Esophagus muscularis mucosa (tissue), 4 donors: ENCODE results near the gene ACOT12. TPM values are rescaled to one million over a fixed set of nuclear protein-coding genes. Genes with fewer than 3 reads are reported as not detected.
"Not testable (repeated sequence)": the region's sequence is repeated elsewhere in the genome, so short reads cannot be mapped to it uniquely, and the experiment has no call there.

Experiments
- DNase-seq: peaks from one replicate; pipeline ENCODE4 v3.0.0-alpha.2; 2017; ENCODE audit errors: extremely low spot score
- H3K27ac ChIP-seq, 4 donors: fragments of 200-600 bp; sonication (generic); replicated peaks in 1 of 4; 1 replicate in 3 of 4; 2 replicates in 1 of 4; pipeline ENCODE4 v1.5.1; 2016 to 2019; ENCODE audit warnings: mild to moderate bottlenecking in 1 of 4
- H3K27me3 ChIP-seq, 4 donors: fragments of 200-600 bp; sonication (generic); one replicate each; pipeline versions ENCODE4 v1.5.1 to v1.6.0; 2016 to 2019
- H3K36me3 ChIP-seq, 4 donors: fragments of 200-600 bp; sonication (generic); one replicate each; pipeline ENCODE4 v1.5.1; 2016 to 2019
- H3K4me1 ChIP-seq, 4 donors: fragments of 200-600 bp; sonication (generic); one replicate each; pipeline ENCODE4 v1.5.1; 2016 to 2019
- H3K4me3 ChIP-seq, 4 donors: fragments of 200-600 bp; sonication (generic); 1 replicate in 2 of 4; 2 replicates in 2 of 4; pipeline ENCODE4 v1.5.1; 2016 to 2019; ENCODE audit warnings: mild to moderate bottlenecking in 4 of 4, moderate library complexity in 1 of 4
- H3K9me3 ChIP-seq, 4 donors: fragments of 200-600 bp; sonication (generic); 1 replicate in 3 of 4; 2 replicates in 1 of 4; pipeline ENCODE4 v1.5.1; 2016 to 2019
- CTCF ChIP-seq, 3 experiments: fragments of 200-600 bp in 2 of 3; fragments of 450-650 bp in 1 of 3; sonication (generic) in 2 of 3; IDR thresholded peaks; one replicate each; pipeline ENCODE4 v1.5.1; 2017 to 2019; ENCODE audit warnings: antibody characterized with exemption in 3 of 3, mild to moderate bottlenecking in 2 of 3, moderate library complexity in 1 of 3
- EP300 ChIP-seq: sonication (generic); formaldehyde crosslinking; IDR thresholded peaks from one replicate; pipeline ENCODE4 v1.6.1; 2017; ENCODE audit warnings: antibody characterized with exemption
- POLR2A ChIP-seq: fragments of 450-650 bp; IDR thresholded peaks from one replicate; pipeline ENCODE4 v1.6.1; 2017; ENCODE audit warnings: antibody characterized with exemption, moderate library complexity, mild to moderate bottlenecking, low read depth
- POLR2AphosphoS5 ChIP-seq, 2 donors: sonication (generic); formaldehyde crosslinking; IDR thresholded peaks; one replicate each; pipeline ENCODE4 v1.6.1; 2017; ENCODE audit warnings: antibody characterized with exemption in 2 of 2
- WGBS: methylation state at CpG from one replicate; pipeline ENCODE4 v1.1.5; 2018; 5-methylcytosine and 5-hydroxymethylcytosine counted together
- intact Hi-C: fragments of 100-400 bp; cut with DNase I; formaldehyde crosslinking; loops from one replicate; pipeline ENCODE4 v1.15.1; 2023
- total RNA-seq, 4 donors: library from RNA; depleted of rRNA; stranded (reverse); fragments of >200 nt; gene quantifications; one replicate each; pipeline versions ENCODE4 v1.1.0 to v1.2.1, GENCODE V29; 2016

ACOT12 gene
- total RNA-seq, 4 donors from 2014 or later = not detected

- TF ChIP-seq POLR2A (no peak), EP300 (no peak), POLR2AphosphoS5 (IDR thresholded peaks at IDR 0.05) (no peak), CTCF (IDR thresholded peaks at IDR 0.05) (no peak)
- Histone ChIP-seq H3K36me3 (peaks cover 0 to 4% (median 3%) of the 10 kb centered on the region in 4 donors), H3K4me1 (no peaks in the 10 kb centered on the region), H3K27ac (no peak overlapping the region), H3K4me3 (no peak overlapping the region), H3K9me3 (no peaks in the 10 kb centered on the region), H3K27me3 (no peaks in the 10 kb centered on the region)
- 89% methylated on average over 2 of the region's 2 CpGs for WGBS
- no peak for DNase-seq
- intact Hi-C loops = no loop called here
Measured at GRCh38 chr5:81409896-81410295, 16.0 kb upstream of the ACOT12 start.

GRCh38 chr5:81409361-81409760, 15.4 kb upstream of the ACOT12 start:
- TF ChIP-seq EP300 (no peak), CTCF (IDR thresholded peaks at IDR 0.05) (no peak), POLR2AphosphoS5 (IDR thresholded peaks at IDR 0.05) (no peak)
- Histone ChIP-seq H3K36me3 (peaks cover 0 to 4% (median 2%) of the 10 kb centered on the region in 4 donors), H3K27me3 (no peaks in the 10 kb centered on the region), H3K27ac (no peak overlapping the region), H3K9me3 (no peaks in the 10 kb centered on the region), H3K4me3 (no peak overlapping the region), H3K4me1 (no peaks in the 10 kb centered on the region)
- intact Hi-C loops = no loop called here
- WGBS = 99% methylated on average over 2 of the region's 2 CpGs
- DNase-seq = no peak

GRCh38 chr5:81408496-81408895, 14.6 kb upstream of the ACOT12 start:
- TF ChIP-seq POLR2AphosphoS5 (IDR thresholded peaks at IDR 0.05) (no peak), POLR2A (no peak), EP300 (no peak), CTCF (IDR thresholded peaks at IDR 0.05) (no peak)
- Histone ChIP-seq H3K9me3 (no peaks in the 10 kb centered on the region), H3K4me3 (no peak overlapping the region), H3K27ac (no peak overlapping the region), H3K27me3 (no peaks in the 10 kb centered on the region), H3K4me1 (no peaks in the 10 kb centered on the region), H3K36me3 (peaks cover 0 to 4% (median 2%) of the 10 kb centered on the region in 4 donors)
- WGBS = 52% methylated on average over 1 of the region's 1 CpG
- intact Hi-C loops = no loop called here
- no peak for DNase-seq

- H3K4me1 ChIP-seq, intact Hi-C loops: not testable (repeated sequence)
- WGBS = 79% methylated on average over 4 of the region's 4 CpGs
Measured at GRCh38 chr5:81407811-81408210, 13.9 kb upstream of the ACOT12 start.

DNA sequence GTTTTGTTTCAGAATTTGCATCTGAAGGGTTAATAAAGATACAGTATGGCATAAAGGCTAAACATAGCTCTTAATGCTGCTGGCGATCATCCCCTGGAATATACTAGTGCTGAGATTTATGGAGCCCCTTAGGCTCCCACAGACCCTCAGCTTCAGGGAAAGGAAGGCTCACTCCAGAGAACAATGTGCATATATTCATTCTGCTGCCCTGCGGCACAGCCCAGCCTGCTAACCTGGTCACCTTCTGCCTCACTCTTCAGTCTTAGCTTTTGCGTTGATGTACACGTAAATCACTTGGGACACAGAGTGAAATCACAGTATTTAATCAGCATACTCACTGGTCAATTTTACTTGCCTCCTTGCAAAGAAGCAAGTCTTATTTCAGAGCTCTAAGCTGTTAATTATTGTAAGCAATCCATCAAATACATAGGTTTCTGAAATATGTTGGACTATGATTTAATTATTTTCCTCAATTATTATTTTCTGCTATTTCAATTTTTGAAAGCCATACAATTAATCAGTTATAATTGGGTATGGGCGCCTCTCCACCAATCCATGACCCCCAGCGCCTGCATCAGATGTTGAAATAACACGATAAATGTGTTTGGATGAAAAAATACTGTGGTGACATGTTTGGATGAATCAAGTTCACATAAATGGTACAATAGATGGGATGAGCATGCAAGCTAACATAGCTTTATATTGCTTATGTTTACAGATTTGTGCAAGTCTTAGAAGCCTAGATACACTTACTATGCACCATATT, 11.4 kb upstream of the ACOT12 start:
- H3K9me3 ChIP-seq = no peaks in the 10 kb centered on the region
- no peaks in the 10 kb centered on the region for H3K4me1 ChIP-seq
- DNase-seq = no peak
- WGBS = 90% methylated on average over 7 of the region's 7 CpGs
- intact Hi-C loops = no loop called here
- no peak overlapping the region for H3K27ac ChIP-seq
- H3K4me3 ChIP-seq = no peak overlapping the region
- H3K36me3 ChIP-seq = peaks cover 0 to 4% (median 2%) of the 10 kb centered on the region in 4 donors
- TF ChIP-seq EP300 (no peak), POLR2AphosphoS5 (IDR thresholded peaks at IDR 0.05) (no peak), POLR2A (no peak), CTCF (IDR thresholded peaks at IDR 0.05) (no peak)
- no peaks in the 10 kb centered on the region for H3K27me3 ChIP-seq

More at GRCh38 chr5:81407811-81408210, 13.9 kb upstream of the ACOT12 start:
- not testable (repeated sequence) for DNase-seq, H3K36me3 ChIP-seq, H3K4me3 ChIP-seq, H3K27ac ChIP-seq, H3K27me3 ChIP-seq, H3K9me3 ChIP-seq
